Liver (tissue), 3 donors: ENCODE measurements around the gene PCSK1.

Source experiments
- CTCF ChIP-seq: fragments of 150-350 bp; IDR thresholded peaks from 2 replicates; pipeline ENCODE4 v1.5.1; 2017; ENCODE audit warnings: improper control_type of control experiment, low read depth, low read length; ENCODE audit not compliant: missing input control
- EGR1 ChIP-seq, 2 donors: IDR thresholded peaks; 2 replicates each; pipeline ENCODE4 v1.6.1; 2016 to 2018; ENCODE audit warnings: antibody characterized with exemption in 2 of 2, low read depth in 2 of 2
- GABPA ChIP-seq, 2 donors: IDR thresholded peaks in 1 of 2; conservative IDR thresholded peaks in 1 of 2; 2 replicates each; pipeline ENCODE4 v1.6.1; 2016; ENCODE audit warnings: antibody characterized with exemption in 2 of 2, mild to moderate bottlenecking in 1 of 2, moderate library complexity in 1 of 2
- JUND ChIP-seq, 2 donors: IDR thresholded peaks; 2 replicates each; pipeline ENCODE4 v1.6.1; 2016; ENCODE audit warnings: antibody characterized with exemption in 2 of 2
- NR2F2 ChIP-seq: IDR thresholded peaks from 2 replicates; pipeline ENCODE4 v1.6.1; 2016; ENCODE audit warnings: antibody characterized with exemption
- RAD21 ChIP-seq, 2 donors: IDR thresholded peaks; 2 replicates each; pipeline ENCODE4 v1.6.1; 2016; ENCODE audit warnings: antibody characterized with exemption in 2 of 2, mild to moderate bottlenecking in 2 of 2
- REST ChIP-seq: IDR thresholded peaks from 2 replicates; pipeline ENCODE4 v1.6.1; 2016; ENCODE audit warnings: antibody characterized with exemption, mild to moderate bottlenecking
- TAF1 ChIP-seq: conservative IDR thresholded peaks from 2 replicates; pipeline ENCODE4 v1.6.1; 2016; ENCODE audit warnings: antibody characterized with exemption, mild to moderate bottlenecking
- YY1 ChIP-seq: IDR thresholded peaks from 2 replicates; pipeline ENCODE4 v1.6.1; 2016; ENCODE audit warnings: antibody characterized with exemption, mild to moderate bottlenecking
- donor health status: healthy.
- donor health status: healthy.

- no peak for TF ChIP-seq CTCF
- no peak for TF ChIP-seq NR2F2
- TF ChIP-seq GABPA (IDR thresholded peaks at IDR 0.05 in 1 of 2, conservative IDR thresholded peaks at IDR 0.05 in 1 of 2): no peak
- TF ChIP-seq YY1: no peak
- TF ChIP-seq JUND (IDR thresholded peaks at IDR 0.05): no peak
- TF ChIP-seq REST: no peak
- TF ChIP-seq RAD21 (IDR thresholded peaks at IDR 0.05): no peak
- TF ChIP-seq TAF1: no peak
- no peak for TF ChIP-seq EGR1 (IDR thresholded peaks at IDR 0.05; ENCODE audit: low read depth in 2 of 2)
These were observed 79.8 kb downstream of the PCSK1 start for GRCh38 chr5:96353220-96353619.
